Bronchial epithelial cell (primary cell): ENCODE data around the gene ESPNL. TPM values are rescaled to one million over a fixed set of nuclear protein-coding genes. Genes with fewer than 3 reads are reported as not detected.

Source experiments
- DNase-seq: peaks from one replicate; pipeline ENCODE4 v3.0.0-alpha.2; 2010; ENCODE audit warnings: low read depth
- FAIRE-seq: peaks from 2 replicates; lab custom pipeline; 2011; peaks lifted over from hg19 to GRCh38; lab: Jason Lieb, UNC
- H3K27me3 ChIP-seq: 2 replicates; pipeline ENCODE4 v1.5.1; 2011; ENCODE audit warnings: low read length; ENCODE audit not compliant: control insufficient read depth, insufficient read depth
- H3K36me3 ChIP-seq: 2 replicates; pipeline ENCODE4 v1.5.1; 2011; ENCODE audit warnings: low read length; ENCODE audit not compliant: control insufficient read depth, insufficient read depth
- H3K4me3 ChIP-seq: 2 replicates; pipeline ENCODE4 v1.5.1; 2011; ENCODE audit warnings: mild to moderate bottlenecking, low read depth, low read length, control low read depth
- total RNA-seq: library from RNA; depleted of rRNA; stranded (reverse); fragments of >200 nt; gene quantifications from 2 replicates; pipeline ENCODE4 v1.2.1, GENCODE V29; 2014
- TF ChIP-seq, protein P1 (sequence below): IDR thresholded peaks from 2 replicates; pipeline ENCODE4 v1.5.1; 2011; ENCODE audit warnings: mild to moderate bottlenecking, moderate library complexity, low read length, control low read depth, inconsistent platforms; ENCODE audit not compliant: insufficient read depth, severe bottlenecking

ESPNL gene
- total RNA-seq, 1 donor from 2014 or later, result under 0.01 TPM

- no peak for FAIRE-seq
Measured at GRCh38 chr2:238137885-238138284, 37.7 kb downstream of the ESPNL start.

GRCh38 chr2:238138331-238139195, 38.4 kb downstream of the ESPNL start, which contains the start of gene KLHL30:
Gene KLHL30 (plus strand): TSS chr2:238138668. CDS start chr2:238140755, 2,087 bp downstream.
- TF ChIP-seq, protein P1, sequence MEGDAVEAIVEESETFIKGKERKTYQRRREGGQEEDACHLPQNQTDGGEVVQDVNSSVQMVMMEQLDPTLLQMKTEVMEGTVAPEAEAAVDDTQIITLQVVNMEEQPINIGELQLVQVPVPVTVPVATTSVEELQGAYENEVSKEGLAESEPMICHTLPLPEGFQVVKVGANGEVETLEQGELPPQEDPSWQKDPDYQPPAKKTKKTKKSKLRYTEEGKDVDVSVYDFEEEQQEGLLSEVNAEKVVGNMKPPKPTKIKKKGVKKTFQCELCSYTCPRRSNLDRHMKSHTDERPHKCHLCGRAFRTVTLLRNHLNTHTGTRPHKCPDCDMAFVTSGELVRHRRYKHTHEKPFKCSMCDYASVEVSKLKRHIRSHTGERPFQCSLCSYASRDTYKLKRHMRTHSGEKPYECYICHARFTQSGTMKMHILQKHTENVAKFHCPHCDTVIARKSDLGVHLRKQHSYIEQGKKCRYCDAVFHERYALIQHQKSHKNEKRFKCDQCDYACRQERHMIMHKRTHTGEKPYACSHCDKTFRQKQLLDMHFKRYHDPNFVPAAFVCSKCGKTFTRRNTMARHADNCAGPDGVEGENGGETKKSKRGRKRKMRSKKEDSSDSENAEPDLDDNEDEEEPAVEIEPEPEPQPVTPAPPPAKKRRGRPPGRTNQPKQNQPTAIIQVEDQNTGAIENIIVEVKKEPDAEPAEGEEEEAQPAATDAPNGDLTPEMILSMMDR, result no peak
- Histone ChIP-seq H3K4me3 (no peak within 1 kb of the TSS), H3K27me3 (no peaks in the 10 kb centered on the region), H3K36me3 (no peaks in the 10 kb centered on the region)
- DNase-seq (no peak), FAIRE-seq (no peak)

More at GRCh38 chr2:238137885-238138284, 37.7 kb downstream of the ESPNL start:
- no peak for DNase-seq
- no peak overlapping the region for H3K4me3 ChIP-seq
- TF ChIP-seq, protein P1, result no peak
- no peaks in the 10 kb centered on the region for H3K36me3 ChIP-seq
- H3K27me3 ChIP-seq, result no peaks in the 10 kb centered on the region

DNA sequence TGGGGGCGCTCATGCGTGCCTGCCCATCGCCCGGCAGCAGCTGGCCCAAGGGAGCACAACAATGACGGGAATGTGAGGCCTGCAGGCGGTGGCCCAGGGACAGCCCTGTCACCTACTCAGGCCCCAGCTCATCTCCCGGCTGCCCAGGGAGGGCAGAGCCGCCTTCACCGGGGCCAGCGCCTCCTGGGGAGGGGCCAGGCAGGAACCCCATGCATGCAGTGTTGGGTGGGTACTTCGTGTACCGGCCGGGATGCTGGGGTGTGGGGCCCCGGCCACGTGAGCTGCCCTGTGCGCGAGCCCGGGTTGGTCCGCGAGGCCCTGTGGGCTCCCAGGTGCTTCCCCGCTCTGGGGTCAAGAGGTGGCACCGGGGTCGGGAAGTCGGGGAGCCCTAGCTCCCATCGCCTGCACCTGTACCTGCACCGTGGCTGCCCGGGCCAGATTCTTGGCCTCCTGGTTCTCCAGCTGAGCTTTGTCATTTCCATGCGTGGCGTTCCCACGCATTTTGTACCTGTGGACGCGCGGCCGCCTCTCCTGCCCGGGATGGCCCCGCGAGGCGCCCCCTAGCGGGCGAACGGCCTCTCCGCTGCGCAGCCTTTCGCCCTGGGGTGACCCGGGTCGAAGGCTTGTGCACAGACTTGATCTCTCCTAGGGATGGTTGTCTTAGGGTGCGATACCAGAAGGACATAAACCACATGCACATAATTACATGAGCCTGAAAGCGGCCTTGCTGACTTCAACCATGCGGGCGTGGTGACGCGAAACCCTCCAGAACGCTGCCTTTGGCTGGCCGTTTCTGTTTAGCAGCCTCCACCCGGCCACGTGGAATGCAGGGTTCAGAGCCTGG, 39.3 kb downstream of the ESPNL start:
- no peak overlapping the region for H3K4me3 ChIP-seq
- FAIRE-seq (no peak), DNase-seq (no peak)
- TF ChIP-seq, protein P1, result peak; percentile 66
- H3K36me3 ChIP-seq, result no peaks in the 10 kb centered on the region
- no peaks in the 10 kb centered on the region for H3K27me3 ChIP-seq

DNA sequence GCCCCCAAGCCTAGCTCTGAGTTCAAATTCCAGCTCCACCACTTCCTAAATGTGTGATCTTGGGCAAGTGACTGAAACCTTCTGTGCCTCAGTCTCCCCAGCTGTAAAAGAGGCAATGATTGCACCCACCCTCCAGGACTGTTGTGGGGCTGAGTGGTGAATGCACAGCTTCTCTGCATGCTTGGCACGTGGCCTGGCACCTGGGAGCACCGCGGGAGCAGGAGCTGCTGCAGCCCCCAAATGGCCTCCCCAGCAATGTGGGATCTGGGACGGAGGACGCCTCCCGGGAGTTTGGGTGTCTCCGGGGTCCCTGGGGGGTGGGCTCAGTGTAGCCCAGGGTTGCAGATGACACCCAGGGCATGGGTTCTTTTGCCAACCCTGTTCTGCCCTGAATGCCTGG, 39.9 kb downstream of the ESPNL start:
- FAIRE-seq (no peak), DNase-seq (no peak)
- TF ChIP-seq, protein P1, result no peak
- no peaks in the 10 kb centered on the region for H3K36me3 ChIP-seq
- no peak overlapping the region for H3K4me3 ChIP-seq
- no peaks in the 10 kb centered on the region for H3K27me3 ChIP-seq

DNA sequence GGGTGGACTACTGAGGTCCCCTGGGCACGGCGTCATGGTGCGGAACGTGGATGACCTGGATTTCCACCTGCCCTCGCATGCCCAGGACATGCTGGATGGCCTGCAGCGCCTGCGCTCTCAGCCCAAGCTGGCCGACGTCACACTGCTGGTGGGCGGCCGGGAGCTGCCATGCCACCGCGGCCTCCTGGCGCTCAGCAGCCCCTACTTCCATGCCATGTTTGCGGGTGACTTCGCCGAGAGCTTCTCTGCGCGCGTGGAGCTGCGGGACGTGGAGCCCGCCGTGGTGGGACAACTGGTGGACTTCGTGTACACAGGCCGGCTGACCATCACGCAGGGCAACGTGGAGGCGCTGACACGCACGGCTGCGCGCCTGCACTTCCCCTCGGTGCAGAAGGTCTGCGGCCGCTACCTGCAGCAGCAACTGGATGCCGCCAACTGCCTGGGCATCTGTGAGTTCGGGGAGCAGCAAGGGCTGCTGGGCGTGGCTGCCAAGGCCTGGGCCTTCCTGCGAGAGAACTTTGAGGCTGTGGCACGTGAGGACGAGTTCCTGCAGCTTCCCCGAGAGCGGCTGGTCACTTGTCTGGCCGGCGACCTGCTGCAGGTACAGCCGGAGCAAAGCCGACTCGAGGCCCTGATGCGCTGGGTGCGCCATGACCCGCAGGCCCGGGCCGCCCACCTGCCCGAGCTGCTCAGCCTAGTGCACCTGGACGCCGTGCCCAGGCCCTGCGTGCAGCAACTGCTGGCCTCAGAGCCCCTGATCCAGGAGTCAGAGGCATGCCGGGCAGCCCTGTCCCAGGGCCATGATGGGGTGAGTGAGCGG, 40.8 kb downstream of the ESPNL start:
- no peak overlapping the region for H3K4me3 ChIP-seq
- no peak for DNase-seq
- no peak for FAIRE-seq
- TF ChIP-seq, protein P1, result no peak
- no peaks in the 10 kb centered on the region for H3K36me3 ChIP-seq
- no peaks in the 10 kb centered on the region for H3K27me3 ChIP-seq
